Epithelial cell of proximal tubule (primary cell): ENCODE data around the gene TOX2. TPM values are rescaled to one million over a fixed set of nuclear protein-coding genes. Genes with fewer than 3 reads are reported as not detected.

ENCODE experiments used
- DNase-seq: peaks from one replicate; pipeline ENCODE4 v3.0.0-alpha.2; 2011; ENCODE audit warnings: low read depth
- H3K4me3 ChIP-seq: 2 replicates; pipeline ENCODE4 v1.5.1; 2011; ENCODE audit warnings: low read depth, mild to moderate bottlenecking, low read length
- total RNA-seq: library from RNA; depleted of rRNA; stranded (reverse); fragments of >200 nt; gene quantifications from 2 replicates; pipeline ENCODE4 v1.2.3, GENCODE V29; 2015
- TF ChIP-seq, protein P1 (sequence below): conservative IDR thresholded peaks from 2 replicates; pipeline ENCODE4 v1.5.1; 2012; ENCODE audit warnings: low read depth, mild to moderate bottlenecking, low read length

The TOX2 gene
- total RNA-seq, 1 donor from 2014 or later = 2.5 TPM

DNA sequence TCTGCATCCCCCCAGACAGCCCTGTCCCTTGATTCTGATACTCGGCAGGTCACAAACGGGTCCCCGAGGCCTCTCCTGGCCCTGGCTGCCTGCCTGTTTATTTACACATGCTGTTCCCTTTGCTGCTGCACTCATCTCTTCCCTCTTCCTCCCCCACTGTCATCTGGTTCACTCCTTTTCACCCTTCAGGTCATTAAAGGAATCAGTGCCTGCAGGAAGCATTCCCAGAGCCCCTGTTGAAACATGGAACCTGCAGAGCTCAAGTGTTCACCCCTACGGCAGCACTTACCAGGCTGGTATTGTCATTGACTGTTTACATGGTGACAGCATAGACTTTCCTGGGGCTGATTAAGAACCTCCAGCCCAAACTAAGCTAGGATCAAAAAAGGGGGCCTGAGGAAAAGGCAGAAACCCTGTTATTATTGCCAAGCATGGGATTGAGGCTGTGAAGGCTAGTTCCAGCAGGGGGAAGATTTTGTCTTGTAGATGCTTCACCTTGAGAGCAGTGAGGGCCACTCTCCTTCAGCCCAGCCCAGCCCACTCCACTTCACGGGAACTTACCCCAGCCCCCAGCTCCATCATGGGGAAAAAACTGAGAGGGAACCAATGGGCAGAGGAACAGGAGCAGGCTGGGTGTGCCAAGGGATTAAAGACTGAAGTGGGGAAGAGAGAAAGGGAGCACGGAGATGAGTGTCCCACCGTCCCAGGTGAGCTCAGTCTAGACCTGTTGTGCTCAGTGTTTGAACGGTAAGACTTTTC lies 199.1 kb downstream of the TOX2 start:
- no peak for DNase-seq
- TF ChIP-seq, protein P1, sequence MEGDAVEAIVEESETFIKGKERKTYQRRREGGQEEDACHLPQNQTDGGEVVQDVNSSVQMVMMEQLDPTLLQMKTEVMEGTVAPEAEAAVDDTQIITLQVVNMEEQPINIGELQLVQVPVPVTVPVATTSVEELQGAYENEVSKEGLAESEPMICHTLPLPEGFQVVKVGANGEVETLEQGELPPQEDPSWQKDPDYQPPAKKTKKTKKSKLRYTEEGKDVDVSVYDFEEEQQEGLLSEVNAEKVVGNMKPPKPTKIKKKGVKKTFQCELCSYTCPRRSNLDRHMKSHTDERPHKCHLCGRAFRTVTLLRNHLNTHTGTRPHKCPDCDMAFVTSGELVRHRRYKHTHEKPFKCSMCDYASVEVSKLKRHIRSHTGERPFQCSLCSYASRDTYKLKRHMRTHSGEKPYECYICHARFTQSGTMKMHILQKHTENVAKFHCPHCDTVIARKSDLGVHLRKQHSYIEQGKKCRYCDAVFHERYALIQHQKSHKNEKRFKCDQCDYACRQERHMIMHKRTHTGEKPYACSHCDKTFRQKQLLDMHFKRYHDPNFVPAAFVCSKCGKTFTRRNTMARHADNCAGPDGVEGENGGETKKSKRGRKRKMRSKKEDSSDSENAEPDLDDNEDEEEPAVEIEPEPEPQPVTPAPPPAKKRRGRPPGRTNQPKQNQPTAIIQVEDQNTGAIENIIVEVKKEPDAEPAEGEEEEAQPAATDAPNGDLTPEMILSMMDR = no peak
- H3K4me3 ChIP-seq = no peak overlapping the region

DNA sequence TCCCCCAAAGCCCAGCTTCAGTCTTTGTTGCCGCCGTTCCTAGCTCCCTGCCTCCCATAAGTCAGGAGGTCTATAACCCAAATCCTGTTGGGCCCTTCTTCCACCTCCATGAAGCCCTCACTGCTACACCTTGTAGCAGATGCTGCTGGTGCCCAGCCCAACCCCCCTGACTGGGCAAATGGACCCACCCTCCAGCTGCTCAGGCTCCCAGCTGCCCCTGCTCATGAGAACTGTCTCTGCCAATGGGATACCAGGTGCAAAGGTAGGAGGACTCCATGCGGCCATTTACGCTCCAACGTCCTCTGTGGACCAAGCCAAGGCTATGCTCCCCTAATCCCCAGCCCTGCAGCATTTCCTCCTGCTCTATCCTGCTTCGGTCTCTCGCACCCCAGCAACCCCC lies 200.5 kb downstream of the TOX2 start:
- TF ChIP-seq, protein P1 = no peak

DNA sequence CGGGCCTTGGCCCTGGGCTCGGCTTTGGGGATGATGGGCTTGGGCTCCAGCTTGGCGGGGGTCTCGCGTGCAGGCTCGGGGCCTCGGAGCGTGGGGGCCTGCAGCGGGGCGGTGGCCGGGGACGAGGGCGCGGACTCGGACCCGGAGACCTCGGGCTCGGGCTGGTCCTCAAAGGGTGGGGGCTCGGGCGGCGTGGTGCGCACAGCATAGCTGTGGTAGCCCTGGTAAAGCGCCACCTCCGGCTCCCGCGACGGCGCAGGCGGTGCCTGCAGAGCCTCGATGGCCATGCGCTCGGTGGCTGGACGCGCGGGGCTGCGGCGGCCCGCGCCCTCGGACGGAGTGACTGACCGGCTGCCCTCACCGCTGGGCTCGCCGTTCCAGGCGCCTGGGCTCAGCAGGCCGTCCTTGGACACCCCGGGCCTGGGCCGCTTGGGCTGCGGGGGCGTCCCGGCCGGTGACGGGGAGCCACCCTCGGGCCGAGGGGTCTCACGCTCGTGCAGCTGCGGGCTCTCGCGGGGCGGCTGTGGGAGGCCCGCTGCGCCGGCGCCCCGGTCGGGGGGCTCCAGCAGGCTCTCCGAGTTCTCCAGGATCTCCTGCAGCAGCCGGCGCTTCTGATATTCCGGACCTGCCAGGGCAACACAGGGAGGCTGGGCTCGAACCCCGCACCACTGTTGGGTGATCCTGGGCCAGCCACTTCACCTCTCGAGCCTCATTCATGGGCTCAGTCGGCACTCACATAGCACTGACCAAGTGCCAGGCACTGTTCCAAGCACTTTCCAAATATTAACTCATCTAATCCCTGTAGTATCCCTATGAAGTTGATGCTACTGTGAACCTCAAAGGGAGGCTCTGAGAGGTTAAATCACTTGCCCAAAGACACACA lies 201.4 kb downstream of the TOX2 start:
- H3K4me3 ChIP-seq = no peak overlapping the region
- TF ChIP-seq, protein P1 = no peak
- DNase-seq = no peak

More for the DNA sequence above, 200.5 kb downstream of the TOX2 start:
- no peak for DNase-seq
- H3K4me3 ChIP-seq = no peak overlapping the region

DNA sequence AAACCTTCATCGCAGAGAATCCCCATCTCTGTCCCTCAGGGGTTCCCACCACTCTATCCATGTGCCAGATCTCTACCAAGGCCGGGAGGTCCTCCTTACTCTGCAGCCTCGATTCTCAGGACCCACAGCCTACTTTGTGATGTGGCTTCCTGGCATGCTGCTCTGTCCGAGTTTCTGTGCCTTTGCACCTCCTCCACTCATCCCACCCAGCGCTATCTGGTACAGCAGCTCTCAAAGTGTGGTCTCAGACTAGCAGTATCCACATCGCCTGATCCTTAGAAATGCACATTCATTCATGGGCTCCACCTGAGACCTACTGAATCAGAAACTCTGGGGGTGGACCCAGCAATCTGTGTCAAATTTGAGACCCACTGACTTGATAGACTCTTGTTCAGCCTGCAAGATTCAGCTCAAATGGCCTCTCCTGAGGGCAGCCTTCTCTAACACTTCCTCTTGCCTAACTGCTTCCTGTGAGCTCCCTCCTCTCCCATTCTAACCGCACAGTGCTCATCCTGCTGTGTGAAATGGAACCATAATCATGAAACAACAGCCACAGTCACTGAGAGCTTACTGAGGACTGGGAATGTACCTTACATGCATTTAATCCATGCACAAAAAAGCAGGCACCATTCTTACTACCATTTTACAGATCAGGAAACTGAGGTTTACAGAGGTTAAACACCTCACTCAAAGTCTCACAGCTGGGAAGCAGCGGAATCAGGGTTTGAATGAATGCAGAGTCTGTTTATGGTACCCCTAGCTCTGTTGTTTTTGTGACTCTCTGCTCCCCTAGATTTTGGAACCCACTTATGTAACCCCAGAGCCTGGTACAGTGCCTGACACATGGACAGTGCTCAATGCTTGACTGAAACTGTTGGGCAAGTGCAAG lies 202.9 kb downstream of the TOX2 start:
- TF ChIP-seq, protein P1 = no peak
- no peak for DNase-seq
- H3K4me3 ChIP-seq = no peak overlapping the region

DNA sequence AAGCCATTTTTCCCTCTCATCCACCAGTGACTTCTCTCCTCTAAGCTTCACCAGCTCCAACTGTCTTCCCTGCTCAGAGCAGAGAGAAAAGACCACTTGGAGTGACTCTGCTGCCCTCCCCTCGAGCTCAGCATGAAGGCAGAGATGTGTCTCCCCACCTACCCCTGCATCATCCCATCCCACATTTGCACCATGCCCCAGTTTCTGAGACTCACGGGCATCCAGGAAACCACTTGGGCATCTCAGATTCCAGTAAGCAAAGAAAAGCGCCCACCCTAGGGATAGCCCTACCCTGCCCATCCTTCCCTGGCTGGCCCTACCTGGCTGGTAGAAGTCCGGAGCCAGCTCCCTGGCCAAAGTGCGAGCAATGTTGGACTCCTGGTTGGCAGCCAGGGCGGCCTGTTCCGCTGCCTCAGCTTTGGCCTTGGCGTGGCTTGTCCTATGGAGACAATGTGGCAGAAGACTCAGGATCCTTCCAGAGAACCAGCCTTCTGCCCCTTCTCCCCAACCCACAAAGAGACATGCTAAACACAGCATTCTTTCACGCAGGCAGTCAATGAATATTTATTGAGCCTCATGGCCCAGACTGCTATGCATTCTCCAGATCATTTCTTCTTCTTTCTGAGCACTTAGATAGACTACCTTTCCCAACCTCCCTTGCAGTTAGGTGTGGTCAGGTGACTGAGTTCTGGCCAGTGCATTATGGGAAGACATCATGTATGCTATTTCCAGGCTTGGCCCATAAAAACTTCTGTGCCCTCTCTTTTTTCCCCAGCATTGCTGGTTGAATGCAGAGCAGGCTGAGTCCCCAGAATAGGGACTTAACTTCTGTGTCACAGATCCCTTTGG lies 203.8 kb downstream of the TOX2 start:
- no peak overlapping the region for H3K4me3 ChIP-seq
- DNase-seq = no peak
- TF ChIP-seq, protein P1 = no peak

Other genes starting within 250 kb of the TOX2 start
- 77.0 and 183 TPM in 2 replicates for gene MYBL2, start 247.7 kb upstream of the TOX2 start, total RNA-seq
- gene GTSF1L, start 187.8 kb upstream of the TOX2 start, total RNA-seq = not detected in 2 replicates